ENCODE data around the gene RNF213.

- TF ChIP-seq CTCF (IDR thresholded peaks at IDR 0.05) = no peak
- TF ChIP-seq POLR2A (IDR thresholded peaks at IDR 0.05) = no peak
Measured at GRCh38 chr17:80223142-80223815, 37.4 kb upstream of the RNF213 start.
